OCI-LY3 (cell line): ENCODE results near the gene ARHGEF26.

Experiments
- H2AFZ ChIP-seq: fragments of 200-600, 300-600 bp; shearing (Covaris generic); 2 replicates; pipeline ENCODE4 v1.6.0; 2014; ENCODE audit warnings: antibody characterized with exemption, low read depth, low read length
- H3K27ac ChIP-seq: fragments of 200-600, 300-600 bp; sonication (generic); 2 replicates; pipeline ENCODE4 v1.5.1; 2014; ENCODE audit warnings: mild to moderate bottlenecking, low read length, moderate library complexity, mixed read lengths
- H3K27me3 ChIP-seq: fragments of 200-600, 300-600 bp; sonication (generic); 2 replicates; pipeline ENCODE4 v1.6.1; 2014; ENCODE audit warnings: low read depth, low read length, mixed read lengths
- H3K36me3 ChIP-seq: fragments of 200-600, 300-600 bp; sonication (generic); replicated peaks from 2 replicates; pipeline ENCODE3; 2014; ENCODE audit warnings: low read depth, low read length, mixed read lengths
- H3K4me1 ChIP-seq: fragments of 300-600, 200-600 bp; sonication (generic); 2 replicates; pipeline ENCODE4 v1.6.1; 2014; ENCODE audit warnings: low read length, mixed read lengths
- H3K4me2 ChIP-seq: fragments of 200-600, 300-600 bp; sonication (generic); 2 replicates; pipeline ENCODE4 v1.6.1; 2014; ENCODE audit warnings: low read length, mixed read lengths
- H3K4me3 ChIP-seq: fragments of 300-600, 200-600 bp; sonication (generic); 2 replicates; pipeline ENCODE4 v1.5.1; 2014; ENCODE audit warnings: antibody characterized with exemption, mild to moderate bottlenecking, low read length, moderate library complexity
- H3K79me2 ChIP-seq: fragments of 300-600, 200-600 bp; shearing (Covaris generic); 2 replicates; pipeline ENCODE4 v1.6.1; 2014; ENCODE audit warnings: mild to moderate bottlenecking, low read length, mixed read lengths
- H3K9ac ChIP-seq: fragments of 300-600, 200-600 bp; shearing (Covaris generic); 2 replicates; pipeline ENCODE4 v1.6.0; 2014; ENCODE audit warnings: mild to moderate bottlenecking, low read length, moderate library complexity
- H3K9me3 ChIP-seq: fragments of 200-600, 300-600 bp; shearing (Covaris generic); 2 replicates; pipeline ENCODE4 v1.6.1; 2014; ENCODE audit warnings: low read length, mixed read lengths; ENCODE audit not compliant: insufficient read depth
- H4K20me1 ChIP-seq: fragments of 200-600, 300-600 bp; sonication (generic); 2 replicates; pipeline ENCODE4 v1.6.1; 2016; ENCODE audit warnings: low read length, mixed read lengths; ENCODE audit not compliant: insufficient read depth
- EZH2phosphoT487 ChIP-seq: fragments of 200-600 bp; shearing (Covaris generic); IDR thresholded peaks from 2 replicates; pipeline ENCODE4 v1.6.1; 2018; ENCODE audit warnings: antibody characterized with exemption, mixed run types, low read depth
- TF ChIP-seq, protein P1 (sequence below): fragments of 200-600, 300-600 bp; sonication (generic); IDR thresholded peaks from 2 replicates; pipeline ENCODE4 v1.5.1; 2014; ENCODE audit warnings: antibody characterized with exemption, low read length, low read depth

ARHGEF26 gene

GRCh38 chr3:154250291-154250690 is 129.1 kb downstream of the ARHGEF26 start:
- Histone ChIP-seq H3K27me3 (no peaks in the 10 kb centered on the region), H3K4me1 (no peaks in the 10 kb centered on the region), H3K4me3 (no peak overlapping the region), H3K4me2 (no peak overlapping the region), H3K9me3 (no peaks in the 10 kb centered on the region), H4K20me1 (no peaks in the 10 kb centered on the region), H3K9ac (no peak overlapping the region), H3K27ac (no peak overlapping the region), H2AFZ (no peak overlapping the region), H3K36me3 (peaks cover 25% of the 10 kb centered on the region), H3K79me2 (no peaks in the 10 kb centered on the region)
- TF ChIP-seq EZH2phosphoT487, result no peak
- TF ChIP-seq, protein P1, sequence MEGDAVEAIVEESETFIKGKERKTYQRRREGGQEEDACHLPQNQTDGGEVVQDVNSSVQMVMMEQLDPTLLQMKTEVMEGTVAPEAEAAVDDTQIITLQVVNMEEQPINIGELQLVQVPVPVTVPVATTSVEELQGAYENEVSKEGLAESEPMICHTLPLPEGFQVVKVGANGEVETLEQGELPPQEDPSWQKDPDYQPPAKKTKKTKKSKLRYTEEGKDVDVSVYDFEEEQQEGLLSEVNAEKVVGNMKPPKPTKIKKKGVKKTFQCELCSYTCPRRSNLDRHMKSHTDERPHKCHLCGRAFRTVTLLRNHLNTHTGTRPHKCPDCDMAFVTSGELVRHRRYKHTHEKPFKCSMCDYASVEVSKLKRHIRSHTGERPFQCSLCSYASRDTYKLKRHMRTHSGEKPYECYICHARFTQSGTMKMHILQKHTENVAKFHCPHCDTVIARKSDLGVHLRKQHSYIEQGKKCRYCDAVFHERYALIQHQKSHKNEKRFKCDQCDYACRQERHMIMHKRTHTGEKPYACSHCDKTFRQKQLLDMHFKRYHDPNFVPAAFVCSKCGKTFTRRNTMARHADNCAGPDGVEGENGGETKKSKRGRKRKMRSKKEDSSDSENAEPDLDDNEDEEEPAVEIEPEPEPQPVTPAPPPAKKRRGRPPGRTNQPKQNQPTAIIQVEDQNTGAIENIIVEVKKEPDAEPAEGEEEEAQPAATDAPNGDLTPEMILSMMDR, result no peak

- no peak overlapping the region for H3K27ac ChIP-seq
- H3K36me3 ChIP-seq, result peaks cover 30% of the 10 kb centered on the region
- no peaks in the 10 kb centered on the region for H3K27me3 ChIP-seq
- no peaks in the 10 kb centered on the region for H3K4me1 ChIP-seq
- TF ChIP-seq, protein P1, result no peak
- TF ChIP-seq EZH2phosphoT487, result no peak
- H3K9ac ChIP-seq, result no peak overlapping the region
- no peak overlapping the region for H3K4me3 ChIP-seq
- H2AFZ ChIP-seq, result no peak overlapping the region
- no peaks in the 10 kb centered on the region for H4K20me1 ChIP-seq
- no peaks in the 10 kb centered on the region for H3K9me3 ChIP-seq
- H3K4me2 ChIP-seq, result no peak overlapping the region
- H3K79me2 ChIP-seq, result no peaks in the 10 kb centered on the region
These were observed 130.4 kb downstream of the ARHGEF26 start for GRCh38 chr3:154251610-154252009.

- H3K36me3 ChIP-seq, result peaks cover 34% of the 10 kb centered on the region
- H2AFZ ChIP-seq, result no peak overlapping the region
- no peak overlapping the region for H3K9ac ChIP-seq
- H3K4me2 ChIP-seq, result no peak overlapping the region
- H3K27ac ChIP-seq, result no peak overlapping the region
- TF ChIP-seq, protein P1, result peak; percentile 89
- no peak for TF ChIP-seq EZH2phosphoT487
- H3K4me1 ChIP-seq, result no peaks in the 10 kb centered on the region
- no peaks in the 10 kb centered on the region for H4K20me1 ChIP-seq
- no peaks in the 10 kb centered on the region for H3K27me3 ChIP-seq
- no peak overlapping the region for H3K4me3 ChIP-seq
- no peaks in the 10 kb centered on the region for H3K9me3 ChIP-seq
- no peaks in the 10 kb centered on the region for H3K79me2 ChIP-seq
These were observed 131.8 kb downstream of the ARHGEF26 start for GRCh38 chr3:154252759-154253638.

DNA sequence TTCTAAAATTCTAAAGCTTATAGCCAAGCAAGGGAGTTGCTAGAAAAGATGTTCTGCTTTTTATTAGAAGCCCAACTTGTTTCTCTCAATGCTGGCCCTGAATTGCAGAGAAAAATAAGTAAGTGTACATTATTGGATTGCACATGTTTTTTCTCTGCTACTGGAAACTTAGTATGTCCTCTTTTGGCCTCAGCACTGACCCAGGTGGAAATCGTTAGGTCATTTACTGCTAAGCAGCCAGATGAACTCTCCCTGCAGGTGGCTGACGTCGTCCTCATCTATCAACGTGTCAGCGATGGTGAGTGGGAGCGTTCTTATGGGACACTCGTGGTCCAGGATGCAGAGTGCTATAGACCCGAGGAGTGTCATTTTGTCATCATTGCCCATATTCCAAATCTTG is 133.3 kb downstream of the ARHGEF26 start:
- Histone ChIP-seq H3K79me2 (no peaks in the 10 kb centered on the region), H3K9ac (no peak overlapping the region), H3K27ac (no peak overlapping the region), H4K20me1 (no peaks in the 10 kb centered on the region), H3K36me3 (peaks cover 39% of the 10 kb centered on the region), H3K4me1 (no peaks in the 10 kb centered on the region), H2AFZ (no peak overlapping the region), H3K27me3 (no peaks in the 10 kb centered on the region), H3K4me2 (no peak overlapping the region), H3K4me3 (no peak overlapping the region), H3K9me3 (no peaks in the 10 kb centered on the region)
- TF ChIP-seq, protein P1, result no peak
- no peak for TF ChIP-seq EZH2phosphoT487
